ENCODE results near the gene IFNAR1. TPM values are rescaled to one million over a fixed set of nuclear protein-coding genes. Genes with fewer than 3 reads are reported as not detected.

Gene IFNAR1
- total and polyA plus RNA-seq, 2 donors (not counting 1 experiment from before 2014, with no cell fraction given) = 14.8 to 55.7 TPM

DNA sequence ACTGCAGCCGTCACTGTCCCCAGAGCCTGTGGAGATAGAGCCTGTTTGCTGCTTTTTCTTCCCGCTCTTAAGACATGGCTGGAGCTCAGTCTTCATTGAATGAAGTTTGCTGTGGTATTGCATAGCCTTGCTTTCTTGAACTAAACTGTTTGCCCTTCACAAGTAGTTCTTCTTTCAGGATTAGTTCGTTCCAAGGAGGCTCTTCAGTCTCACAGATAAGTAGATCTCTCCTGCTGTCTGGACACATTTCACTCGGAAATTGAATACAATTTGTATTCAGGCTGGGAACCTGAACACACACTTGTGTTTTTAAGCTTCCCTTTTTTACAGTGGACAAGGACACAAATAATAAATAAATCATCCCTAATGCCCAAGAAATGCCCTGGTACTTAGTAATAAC lies 34.7 kb downstream of the IFNAR1 start:
- no peak for ATAC-seq (ENCODE audit: low read depth)
- H3K27me3 ChIP-seq (replicated peaks in 1 of 4; ENCODE audit: control extremely low read depth in 1 of 4, control insufficient read depth in 3 of 4, insufficient read depth in 4 of 4, low read length in 3 of 4) = no peaks in the 10 kb centered on the region
- CTCF ChIA-PET = interaction anchor here (0.7 to 11.2 kb wide), 14 partner anchors 10 to 162 kb away, joined by 3 to 265 read pairs (median 34); partner anchors contain the start of genes IFNAR1 and IFNGR2
- H4K20me1 ChIP-seq (ENCODE audit: control insufficient read depth, insufficient read depth, low read length, poor library complexity, severe bottlenecking) = no peaks in the 10 kb centered on the region
- WGBS (ENCODE audit: insufficient coverage) = 93% methylated on average over 3 of the region's 4 CpGs
- H3K79me2 ChIP-seq (ENCODE audit: control insufficient read depth, insufficient read depth, low read length) = no peaks in the 10 kb centered on the region
- H3K4me3 Mint-ChIP-seq = no peak overlapping the region
- peak overlapping the region in 1 of 2 donors; percentile 93 for H3K27ac ChIP-seq (ENCODE audit: low read length in 2 of 2)
- H3K27me3 Mint-ChIP-seq = no peaks in the 10 kb centered on the region
- no peak overlapping the region for H3K4me2 ChIP-seq (replicated peaks; ENCODE audit: low read depth, low read length, poor library complexity, severe bottlenecking)
- peaks cover 33 to 38% of the 10 kb centered on the region in 2 donors for H3K4me1 ChIP-seq (ENCODE audit: control insufficient read depth in 2 of 2, insufficient read depth in 2 of 2, low read length in 2 of 2)
- peak overlapping the region; percentile 70 for H3K27ac Mint-ChIP-seq
- TF ChIP-seq, protein P1, sequence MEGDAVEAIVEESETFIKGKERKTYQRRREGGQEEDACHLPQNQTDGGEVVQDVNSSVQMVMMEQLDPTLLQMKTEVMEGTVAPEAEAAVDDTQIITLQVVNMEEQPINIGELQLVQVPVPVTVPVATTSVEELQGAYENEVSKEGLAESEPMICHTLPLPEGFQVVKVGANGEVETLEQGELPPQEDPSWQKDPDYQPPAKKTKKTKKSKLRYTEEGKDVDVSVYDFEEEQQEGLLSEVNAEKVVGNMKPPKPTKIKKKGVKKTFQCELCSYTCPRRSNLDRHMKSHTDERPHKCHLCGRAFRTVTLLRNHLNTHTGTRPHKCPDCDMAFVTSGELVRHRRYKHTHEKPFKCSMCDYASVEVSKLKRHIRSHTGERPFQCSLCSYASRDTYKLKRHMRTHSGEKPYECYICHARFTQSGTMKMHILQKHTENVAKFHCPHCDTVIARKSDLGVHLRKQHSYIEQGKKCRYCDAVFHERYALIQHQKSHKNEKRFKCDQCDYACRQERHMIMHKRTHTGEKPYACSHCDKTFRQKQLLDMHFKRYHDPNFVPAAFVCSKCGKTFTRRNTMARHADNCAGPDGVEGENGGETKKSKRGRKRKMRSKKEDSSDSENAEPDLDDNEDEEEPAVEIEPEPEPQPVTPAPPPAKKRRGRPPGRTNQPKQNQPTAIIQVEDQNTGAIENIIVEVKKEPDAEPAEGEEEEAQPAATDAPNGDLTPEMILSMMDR (IDR thresholded peaks at IDR 0.05) = no peak
- TF ChIP-seq EZH2 (IDR thresholded peaks at IDR 0.05; ENCODE audit: borderline replicate concordance, insufficient read depth, low read depth, low read length, poor library complexity, severe bottlenecking) = no peak
- intact Hi-C loops (cut with micrococcal nuclease) = no loop called here
- H3K9me3 Mint-ChIP-seq (ENCODE audit: insufficient read depth) = peaks cover 2% of the 10 kb centered on the region
- DNase-seq = no peak
- POLR2A ChIA-PET = interaction anchor here (0.7 to 3.3 kb wide), 3 partner anchors 29 to 85 kb away, joined by 6 to 26 read pairs (median 17); no protein-coding TSS in a partner anchor
- no peak overlapping the region for H3K4me3 ChIP-seq (ENCODE audit: control extremely low read depth in 1 of 5, extremely low read depth in 1 of 5, insufficient read depth in 1 of 5, low read depth in 2 of 5, low read length in 4 of 5)
- peaks cover 4 to 16% of the 10 kb centered on the region in 2 experiments for H3K36me3 ChIP-seq (replicated peaks in 1 of 2; ENCODE audit: control extremely low read depth in 1 of 2, control insufficient read depth in 1 of 2, extremely low read depth in 1 of 2, insufficient read depth in 2 of 2, low read length in 1 of 2)
- H2AFZ ChIP-seq (ENCODE audit: insufficient read depth, low read depth, low read length, poor library complexity, severe bottlenecking) = no peak overlapping the region
- peaks cover 0 to 5% (median 4%) of the 10 kb centered on the region in 3 donors for H3K9me3 ChIP-seq (ENCODE audit: control extremely low read depth in 1 of 3, control insufficient read depth in 2 of 3, insufficient read depth in 1 of 3, low read length in 2 of 3)
- H3K4me1 Mint-ChIP-seq = peaks cover 46% of the 10 kb centered on the region
- H3K9ac ChIP-seq (ENCODE audit: low read length) = no peak overlapping the region

DNA sequence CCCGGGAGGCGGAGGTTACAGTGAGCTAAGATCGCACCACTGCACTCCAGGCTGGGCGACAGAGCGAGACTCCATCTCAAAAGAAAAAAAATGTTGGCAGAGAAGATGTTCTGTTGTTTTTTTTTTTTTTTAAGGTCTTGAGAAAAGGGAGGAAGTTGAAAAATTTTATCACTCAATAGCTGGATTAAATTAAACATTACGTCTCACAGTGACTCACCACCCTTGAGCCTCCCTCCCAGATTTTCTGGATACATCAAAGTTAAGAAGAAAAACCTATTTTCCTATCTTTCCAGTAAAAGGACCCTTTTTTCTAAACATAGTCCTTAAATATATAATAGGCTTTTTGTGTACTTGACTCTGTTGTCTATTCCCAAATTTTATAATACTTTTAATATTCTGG lies 35.5 kb downstream of the IFNAR1 start:
- Histone ChIP-seq H3K27me3 (replicated peaks in 1 of 4; ENCODE audit: control extremely low read depth in 1 of 4, control insufficient read depth in 3 of 4, insufficient read depth in 4 of 4, low read length in 3 of 4) (no peaks in the 10 kb centered on the region), H3K27ac (ENCODE audit: low read length in 2 of 2) (peak overlapping the region; percentile 31 to 93), H3K9ac (ENCODE audit: low read length) (peak overlapping the region; percentile 59), H3K4me1 (ENCODE audit: control insufficient read depth in 2 of 2, insufficient read depth in 2 of 2, low read length in 2 of 2) (peaks cover 37 to 41% of the 10 kb centered on the region in 2 donors), H2AFZ (ENCODE audit: insufficient read depth, low read depth, low read length, poor library complexity, severe bottlenecking) (no peak overlapping the region), H3K36me3 (replicated peaks in 1 of 2; ENCODE audit: control extremely low read depth in 1 of 2, control insufficient read depth in 1 of 2, extremely low read depth in 1 of 2, insufficient read depth in 2 of 2, low read length in 1 of 2) (peaks cover 4 to 10% of the 10 kb centered on the region in 2 experiments), H3K4me2 (replicated peaks; ENCODE audit: low read depth, low read length, poor library complexity, severe bottlenecking) (peak overlapping the region; percentile 67), H3K79me2 (ENCODE audit: control insufficient read depth, insufficient read depth, low read length) (no peaks in the 10 kb centered on the region), H4K20me1 (ENCODE audit: control insufficient read depth, insufficient read depth, low read length, poor library complexity, severe bottlenecking) (no peaks in the 10 kb centered on the region), H3K9me3 (ENCODE audit: control extremely low read depth in 1 of 3, control insufficient read depth in 2 of 3, insufficient read depth in 1 of 3, low read length in 2 of 3) (peaks cover 0 to 10% (median 5%) of the 10 kb centered on the region in 3 donors), H3K4me3 (ENCODE audit: control extremely low read depth in 1 of 5, extremely low read depth in 1 of 5, insufficient read depth in 1 of 5, low read depth in 2 of 5, low read length in 4 of 5) (peak overlapping the region in 1 of 5 experiments; percentile 50)
- WGBS (ENCODE audit: insufficient coverage) = 66% methylated on average over 3 of the region's 6 CpGs
- TF ChIP-seq EZH2 (IDR thresholded peaks at IDR 0.05; ENCODE audit: borderline replicate concordance, insufficient read depth, low read depth, low read length, poor library complexity, severe bottlenecking) = no peak
- TF ChIP-seq, protein P1 (IDR thresholded peaks at IDR 0.05) = no peak
- Mint-ChIP-seq H3K4me1 (peaks cover 46% of the 10 kb centered on the region), H3K4me3 (no peak overlapping the region), H3K9me3 (ENCODE audit: insufficient read depth) (peaks cover 2% of the 10 kb centered on the region), H3K27me3 (no peaks in the 10 kb centered on the region), H3K27ac (peak overlapping the region; percentile 70)
- intact Hi-C loops (cut with micrococcal nuclease) = loop anchor here (2.0 to 5.0 kb wide), 2 partner anchors 93 to 159 kb away; partner anchors contain the start of gene IL10RB
- POLR2A ChIA-PET = interaction anchor here (0.7 to 3.3 kb wide), 7 partner anchors 26 to 84 kb away, joined by 6 to 26 read pairs (median 15); partner anchors contain the start of gene IFNAR1
- no peak for ATAC-seq (ENCODE audit: low read depth)
- CTCF ChIA-PET = interaction anchor here (0.7 to 11.2 kb wide), 30 partner anchors 10 to 175 kb away, joined by 3 to 265 read pairs (median 16); partner anchors contain the start of genes IFNAR1, IFNGR2, IL10RB and TMEM50B
- no peak for DNase-seq
